Urothelium cell line (cell line): ENCODE data around the gene DCAF4L1.

Experiments used
- DNase-seq: peaks from one replicate; pipeline ENCODE4 v3.0.0; 2011; ENCODE audit warnings: low spot score, mixed read lengths
- FAIRE-seq: peaks from 2 replicates; lab custom pipeline; 2011; peaks lifted over from hg19 to GRCh38; lab: Jason Lieb, UNC

Gene DCAF4L1, protein sequence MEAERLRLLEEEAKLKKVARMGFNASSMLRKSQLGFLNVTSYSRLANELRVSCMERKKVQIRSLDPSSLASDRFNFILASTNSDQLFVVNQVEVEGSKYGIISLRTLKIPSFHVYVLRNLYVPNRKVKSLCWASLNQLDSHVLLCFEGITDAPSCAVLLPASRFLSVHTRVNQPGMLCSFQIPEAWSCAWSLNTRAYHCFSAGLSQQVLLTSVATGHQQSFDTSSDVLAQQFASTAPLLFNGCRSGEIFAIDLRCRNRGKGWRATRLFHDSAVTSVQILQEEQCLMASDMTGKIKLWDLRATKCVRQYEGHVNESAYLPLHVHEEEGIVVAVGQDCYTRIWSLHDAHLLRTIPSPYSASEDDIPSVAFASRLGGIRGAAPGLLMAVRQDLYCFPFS

DNA sequence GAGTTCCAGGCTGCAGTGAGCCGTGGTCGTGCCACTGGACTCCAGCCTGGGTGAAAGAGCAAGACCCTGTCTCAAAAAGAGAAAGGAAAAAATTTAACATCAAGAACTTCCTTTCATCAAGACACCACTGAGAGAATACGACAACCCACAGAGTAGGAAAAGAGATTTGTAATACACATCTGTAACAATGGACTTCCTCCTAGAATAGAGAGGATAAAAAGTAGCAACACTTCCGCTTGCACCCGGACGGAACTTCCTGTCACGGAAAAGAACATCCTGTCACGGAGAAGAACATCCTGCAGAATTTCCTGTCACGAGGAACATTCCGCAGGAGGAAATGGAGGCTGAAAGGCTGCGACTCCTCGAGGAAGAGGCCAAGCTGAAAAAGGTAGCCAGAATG lies at the start of gene DCAF4L1:
Gene DCAF4L1 (plus strand): TSS at position 301 of the 400 bp plus-strand sequence. CDS start 37 bp downstream, at position 338.
- FAIRE-seq: no peak
- DNase-seq: no peak

DNA sequence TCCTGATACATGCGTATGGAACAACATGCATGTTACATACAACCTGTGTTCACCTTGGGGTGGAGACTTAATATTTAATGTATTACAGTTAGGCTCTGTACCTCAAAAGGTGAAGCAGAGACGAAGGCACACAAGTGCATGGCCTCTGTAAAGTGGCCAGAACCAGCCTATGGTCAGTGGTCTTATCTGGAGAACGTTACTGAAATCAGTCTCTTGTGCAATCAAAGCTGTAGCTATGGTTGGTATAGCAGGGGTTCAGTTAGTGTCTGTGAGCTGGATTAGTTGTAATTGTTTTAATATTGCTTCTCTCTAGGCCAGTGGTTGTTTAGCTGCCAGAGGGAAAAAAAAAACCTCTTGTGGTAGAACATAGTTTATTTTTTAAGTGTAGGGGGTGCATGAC lies 48.6 kb upstream of the DCAF4L1 start:
- DNase-seq (no peak), FAIRE-seq (no peak)

DNA sequence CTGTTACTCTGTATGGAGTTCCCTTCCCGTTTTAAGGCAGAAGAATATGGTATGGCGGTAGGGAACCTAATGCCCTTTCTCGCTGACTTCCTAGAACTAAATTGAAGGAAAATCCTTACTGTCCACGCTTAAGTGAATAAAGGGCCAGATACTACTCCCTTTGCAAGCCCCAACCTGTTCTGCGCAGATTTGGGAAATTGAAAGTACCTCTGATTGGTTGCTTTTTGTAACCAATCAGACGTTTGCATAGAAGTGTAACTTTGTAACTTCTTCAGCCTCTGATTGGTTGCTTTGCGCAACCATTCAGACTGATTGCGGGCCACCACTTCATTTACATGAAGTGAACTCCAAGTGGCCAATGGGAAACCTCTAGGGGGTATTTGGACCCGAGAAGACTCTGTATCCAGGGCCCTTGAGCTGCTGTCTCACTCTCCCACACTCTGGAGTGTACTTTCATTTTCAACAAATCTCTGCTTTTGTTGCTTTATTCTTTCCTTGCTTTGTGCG lies 47.5 kb upstream of the DCAF4L1 start:
- DNase-seq (no peak), FAIRE-seq (no peak)

DNA sequence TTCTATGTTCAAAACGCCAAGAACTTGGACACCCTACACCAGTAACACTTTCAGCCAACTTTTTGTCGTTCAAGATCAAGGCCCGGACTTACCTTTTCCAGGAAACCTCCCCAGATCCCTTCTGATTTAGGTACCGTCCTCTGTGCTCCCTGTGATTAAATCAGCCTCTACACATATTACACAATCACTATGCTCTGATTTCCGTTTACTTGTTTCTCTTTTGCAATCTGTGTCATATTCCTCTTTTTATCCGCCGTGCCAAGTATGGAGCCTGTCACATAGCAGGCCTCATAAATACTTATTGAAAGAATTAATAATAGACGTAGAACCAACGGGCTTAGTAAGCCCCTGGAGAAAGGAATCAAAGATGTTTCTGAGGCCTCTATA lies 47.0 kb upstream of the DCAF4L1 start:
- DNase-seq (no peak), FAIRE-seq (no peak)

DNA sequence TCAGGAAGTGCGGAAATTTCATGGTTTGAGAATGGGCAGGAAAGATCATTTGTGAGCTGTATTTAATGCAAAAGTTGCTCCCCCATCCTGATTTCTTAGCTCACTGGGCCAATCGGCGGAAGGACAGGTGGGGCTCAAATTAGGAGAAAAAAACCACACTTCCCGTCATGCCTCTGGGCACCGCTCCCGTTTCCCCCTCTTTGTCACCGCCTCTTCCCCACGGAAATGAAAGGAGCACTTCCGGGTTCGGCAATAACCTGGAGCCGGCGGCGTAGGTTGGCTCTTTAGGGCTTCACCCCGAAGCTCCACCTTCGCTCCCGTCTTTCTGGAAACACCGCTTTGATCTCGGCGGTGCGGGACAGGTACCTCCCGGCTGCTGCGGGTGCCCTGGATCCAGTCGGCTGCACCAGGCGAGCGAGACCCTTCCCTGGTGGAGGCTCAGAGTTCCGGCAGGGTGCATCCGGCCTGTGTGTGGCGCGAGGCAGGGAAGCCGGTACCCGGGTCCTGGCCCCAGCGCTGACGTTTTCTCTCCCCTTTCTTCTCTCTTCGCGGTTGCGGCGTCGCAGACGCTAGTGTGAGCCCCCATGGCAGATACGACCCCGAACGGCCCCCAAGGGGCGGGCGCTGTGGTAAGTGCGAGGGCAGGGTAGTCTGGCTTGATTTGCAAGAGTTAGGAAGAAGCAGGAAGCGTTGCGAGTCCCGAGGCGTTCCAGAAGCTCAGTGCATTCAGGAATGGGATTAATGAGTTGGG lies 46.5 kb upstream of the DCAF4L1 start, which contains the start of gene TMEM33:
Gene TMEM33 (plus strand): TSS at position 529 of the 751 bp plus-strand sequence. CDS start 56 bp downstream, at position 585.
- FAIRE-seq: peak; percentile 84
- peak; percentile 94 for DNase-seq

DNA sequence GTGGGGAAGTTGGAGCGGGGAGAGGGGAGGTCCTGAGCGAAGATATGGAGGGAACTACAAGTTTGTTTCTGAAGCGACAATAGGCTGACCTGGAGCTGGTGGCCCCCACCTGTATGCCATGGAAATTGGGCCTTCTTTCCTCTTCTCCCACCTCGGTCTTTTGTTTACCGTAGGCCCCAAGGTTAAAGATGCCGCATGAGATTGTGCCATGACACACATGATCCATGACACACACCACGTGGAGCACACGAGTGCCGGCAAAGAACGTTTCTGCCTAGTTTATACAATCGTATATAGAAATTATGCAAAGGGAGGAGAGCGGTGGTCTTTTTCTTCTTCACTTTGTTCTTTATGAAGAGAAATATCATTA lies 45.9 kb upstream of the DCAF4L1 start:
- DNase-seq (peak; percentile 17), FAIRE-seq (no peak)

DNA sequence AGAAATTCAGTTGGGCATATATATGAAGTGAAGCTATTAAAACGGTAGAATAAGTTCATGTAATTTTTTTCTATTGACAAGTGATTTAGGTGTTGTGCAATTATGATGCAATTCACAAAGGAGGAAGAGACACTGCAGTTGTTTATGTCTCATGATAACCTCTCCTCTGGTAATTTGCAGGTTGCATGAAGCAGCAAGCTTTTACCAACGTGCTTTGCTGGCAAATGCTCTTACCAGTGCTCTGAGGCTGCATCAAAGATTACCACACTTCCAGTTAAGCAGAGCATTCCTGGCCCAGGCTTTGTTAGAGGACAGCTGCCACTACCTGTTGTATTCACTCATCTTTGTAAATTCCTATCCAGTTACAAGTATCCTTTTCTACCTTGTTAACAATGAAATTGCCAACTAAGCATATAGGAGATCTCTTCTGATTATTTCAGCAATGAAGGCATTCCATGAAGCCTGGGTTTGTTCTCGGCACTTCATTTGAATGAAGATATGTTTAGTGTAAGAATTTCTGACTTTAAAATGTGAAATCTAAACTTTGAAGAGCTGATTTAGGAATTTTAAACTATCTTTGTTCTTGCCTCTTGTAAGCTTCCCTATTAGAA lies 42.4 kb upstream of the DCAF4L1 start:
- DNase-seq: no peak
- no peak for FAIRE-seq

DNA sequence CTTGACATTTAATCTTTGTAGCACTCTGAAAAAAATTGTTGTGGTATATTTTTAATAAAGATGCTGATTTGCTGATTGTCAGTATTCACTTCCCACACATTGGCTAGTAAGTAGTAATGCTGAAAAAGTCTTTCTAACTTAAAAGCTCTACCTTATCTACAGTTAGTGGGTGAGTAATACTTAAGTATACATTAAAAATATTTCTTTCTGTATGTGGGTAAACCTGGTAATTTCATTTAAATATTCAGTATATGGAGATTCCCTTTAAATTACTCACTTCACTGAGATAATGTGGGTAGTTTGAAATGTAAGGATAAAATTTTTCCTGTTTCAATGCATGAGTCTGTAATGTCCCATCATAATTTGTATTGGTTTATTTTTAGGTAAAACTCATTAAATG lies 40.7 kb upstream of the DCAF4L1 start:
- FAIRE-seq (no peak), DNase-seq (no peak)

DNA sequence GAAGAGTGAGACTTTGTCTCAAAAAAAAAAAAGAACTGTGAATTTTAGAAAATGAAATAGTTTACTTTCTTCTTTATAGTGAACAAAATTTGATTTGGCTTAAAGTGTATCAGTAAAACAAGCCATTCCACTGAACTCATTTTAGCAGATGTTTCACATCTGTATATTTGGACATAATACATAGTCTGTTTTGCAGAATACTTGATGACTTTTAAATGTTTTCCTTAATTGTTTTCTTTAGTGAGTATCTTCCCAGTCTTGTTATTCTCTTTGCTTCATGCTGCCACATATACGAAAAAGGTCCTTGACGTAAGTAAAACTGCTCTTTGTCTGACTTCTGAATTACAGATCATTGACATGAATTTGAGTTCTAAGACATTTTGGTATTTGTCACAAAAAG lies 38.0 kb upstream of the DCAF4L1 start:
- FAIRE-seq (no peak), DNase-seq (no peak)

DNA sequence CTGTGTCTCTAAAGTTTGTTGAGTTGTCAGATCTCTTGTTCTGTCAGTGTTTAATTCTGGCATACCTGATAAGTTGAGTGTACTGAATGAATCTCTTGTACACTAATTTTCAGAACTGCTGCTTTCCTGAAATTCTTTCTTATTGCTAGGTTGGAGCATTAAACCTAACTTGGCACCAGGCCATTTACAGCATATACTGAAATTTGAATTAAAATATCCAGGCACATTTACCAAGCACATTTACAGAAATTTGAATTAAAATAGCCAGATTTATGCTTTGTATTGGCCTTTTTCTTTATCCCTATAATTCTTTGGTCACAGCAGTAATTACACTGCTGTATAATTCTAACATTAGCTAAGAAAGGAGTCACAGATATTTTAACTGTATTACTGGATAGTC lies 37.5 kb upstream of the DCAF4L1 start:
- DNase-seq (no peak), FAIRE-seq (no peak)

DNA sequence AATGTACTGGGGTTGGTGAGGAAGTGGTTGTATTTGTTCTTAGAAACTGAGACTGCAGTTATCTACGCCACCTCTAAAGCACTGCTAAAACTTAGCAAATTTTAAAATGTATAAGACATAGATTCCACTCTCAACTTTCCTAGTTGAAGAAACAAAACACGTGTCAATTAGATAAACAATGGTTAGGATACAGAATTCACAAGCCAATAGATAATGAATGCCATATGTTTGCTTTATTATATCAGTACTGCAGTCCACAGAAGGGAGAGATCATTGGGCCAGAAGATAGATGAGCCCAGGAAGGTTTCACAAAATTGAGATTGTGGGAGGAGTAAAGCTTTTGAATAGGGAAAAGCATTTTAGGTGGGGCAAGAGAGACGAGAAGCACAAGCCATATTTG lies 32.0 kb upstream of the DCAF4L1 start:
- FAIRE-seq (no peak), DNase-seq (no peak)

DNA sequence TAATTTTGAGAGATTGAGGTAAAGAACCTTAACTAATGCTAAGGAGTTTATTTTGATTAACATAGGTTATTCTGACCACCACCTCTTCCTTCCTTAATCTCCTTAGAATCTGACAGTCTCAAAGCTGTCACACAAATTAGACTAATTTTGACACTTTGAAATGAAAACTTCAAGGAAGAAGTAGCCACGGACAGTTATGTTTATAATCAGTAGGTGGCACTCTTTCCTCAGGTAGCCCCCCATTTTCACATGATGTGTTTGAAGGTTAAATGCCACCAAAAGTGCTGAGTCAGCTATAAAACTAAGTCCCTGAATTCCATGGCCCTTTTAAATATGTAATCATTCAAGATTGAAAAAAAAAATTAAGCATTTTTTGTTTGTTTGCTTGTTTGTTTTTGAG lies 23.9 kb upstream of the DCAF4L1 start:
- FAIRE-seq (no peak), DNase-seq (peak; percentile 23)

DNA sequence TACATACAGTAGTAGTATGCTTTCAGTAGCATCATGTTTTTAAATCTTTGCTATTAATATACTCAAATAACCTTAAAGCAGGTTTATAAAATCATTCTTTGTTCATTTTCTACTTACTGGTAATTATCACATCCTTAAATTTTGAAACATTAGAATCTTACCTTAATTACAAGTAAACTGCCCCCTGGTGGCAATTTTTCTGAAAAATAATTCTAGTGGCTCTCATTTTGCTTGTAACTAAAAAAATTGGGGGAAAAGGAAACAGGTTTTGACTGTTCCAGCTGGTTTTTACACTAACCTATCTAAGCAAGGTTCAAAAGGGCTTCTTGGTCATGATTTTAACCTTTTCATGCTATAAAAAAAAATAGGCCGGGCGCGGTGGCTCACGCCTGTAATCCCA lies 18.5 kb upstream of the DCAF4L1 start:
- DNase-seq (no peak), FAIRE-seq (no peak)

DNA sequence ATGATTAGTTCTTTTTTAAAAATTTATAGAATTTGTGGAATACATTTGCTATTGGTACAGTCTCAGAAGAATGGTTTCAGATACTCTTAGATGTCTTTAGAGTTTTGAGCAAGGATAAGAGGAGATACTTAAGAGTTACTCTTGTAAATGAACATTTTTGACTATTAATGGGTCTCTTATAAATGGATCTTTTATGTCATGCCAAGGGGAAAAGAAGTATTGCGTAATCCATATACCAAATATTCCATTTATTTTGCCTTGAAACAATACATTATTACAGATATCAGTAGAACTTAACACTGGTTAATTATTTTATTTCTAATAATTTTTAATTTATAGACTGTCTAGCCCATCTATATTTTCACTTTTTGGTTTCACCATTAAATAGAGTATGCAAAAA lies 17.2 kb upstream of the DCAF4L1 start:
- no peak for FAIRE-seq
- no peak for DNase-seq

DNA sequence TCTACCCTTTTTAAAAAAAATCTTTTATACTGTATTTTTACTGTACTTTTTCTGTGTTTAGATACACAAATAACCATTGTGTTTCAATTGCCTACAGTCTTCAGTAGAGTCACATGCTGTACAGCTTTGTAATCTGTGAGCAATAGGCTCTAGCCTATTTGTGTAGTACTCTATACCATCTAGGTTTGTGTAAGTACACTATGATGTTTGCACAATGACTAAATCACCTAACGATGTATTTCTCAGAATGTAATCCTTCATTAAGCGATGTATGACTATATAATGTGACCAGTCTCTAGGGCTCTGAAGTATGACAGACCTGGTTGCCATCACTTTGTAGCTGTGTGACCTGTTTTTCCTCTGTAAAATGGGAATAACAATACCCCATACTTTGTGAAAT lies 14.2 kb upstream of the DCAF4L1 start:
- DNase-seq (no peak), FAIRE-seq (no peak)

DNA sequence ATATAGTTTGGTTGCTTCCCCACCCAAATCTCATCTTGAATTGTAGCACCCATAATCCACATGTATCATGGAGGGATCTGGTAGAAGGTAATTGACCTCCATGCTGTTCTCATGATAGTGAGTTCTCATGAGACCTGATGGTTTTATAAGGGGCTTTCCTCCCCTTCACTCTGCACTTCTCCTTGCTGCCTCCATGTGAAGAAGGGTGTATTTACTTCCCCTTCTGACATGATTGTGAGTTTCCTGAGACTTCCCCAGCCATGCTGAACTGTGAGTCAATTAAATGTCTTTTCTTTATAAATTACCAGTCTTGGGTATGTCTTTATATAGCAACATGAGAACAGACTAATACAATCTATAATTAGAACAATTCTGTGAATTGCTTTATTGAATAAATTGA lies 11.9 kb upstream of the DCAF4L1 start:
- FAIRE-seq (no peak), DNase-seq (no peak)

DNA sequence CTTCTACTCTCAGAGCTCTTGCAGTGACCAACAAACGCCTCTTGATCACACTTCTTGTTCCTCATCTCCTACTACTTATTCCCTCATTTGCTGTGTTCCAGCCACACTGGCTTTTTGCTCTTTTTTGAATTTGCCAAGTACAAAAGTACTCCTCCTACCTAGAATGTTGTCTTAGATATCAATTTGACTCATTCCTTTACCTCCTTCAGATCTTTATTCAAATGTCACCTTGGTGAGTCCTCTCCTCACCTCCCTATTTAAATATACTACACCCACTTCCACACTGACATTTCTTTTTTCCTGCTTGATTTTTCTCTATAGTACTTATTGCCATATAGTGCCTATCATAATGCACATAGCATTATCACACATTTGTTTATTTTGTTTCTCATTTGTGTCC lies 6.2 kb upstream of the DCAF4L1 start:
- FAIRE-seq (no peak), DNase-seq (no peak)

DNA sequence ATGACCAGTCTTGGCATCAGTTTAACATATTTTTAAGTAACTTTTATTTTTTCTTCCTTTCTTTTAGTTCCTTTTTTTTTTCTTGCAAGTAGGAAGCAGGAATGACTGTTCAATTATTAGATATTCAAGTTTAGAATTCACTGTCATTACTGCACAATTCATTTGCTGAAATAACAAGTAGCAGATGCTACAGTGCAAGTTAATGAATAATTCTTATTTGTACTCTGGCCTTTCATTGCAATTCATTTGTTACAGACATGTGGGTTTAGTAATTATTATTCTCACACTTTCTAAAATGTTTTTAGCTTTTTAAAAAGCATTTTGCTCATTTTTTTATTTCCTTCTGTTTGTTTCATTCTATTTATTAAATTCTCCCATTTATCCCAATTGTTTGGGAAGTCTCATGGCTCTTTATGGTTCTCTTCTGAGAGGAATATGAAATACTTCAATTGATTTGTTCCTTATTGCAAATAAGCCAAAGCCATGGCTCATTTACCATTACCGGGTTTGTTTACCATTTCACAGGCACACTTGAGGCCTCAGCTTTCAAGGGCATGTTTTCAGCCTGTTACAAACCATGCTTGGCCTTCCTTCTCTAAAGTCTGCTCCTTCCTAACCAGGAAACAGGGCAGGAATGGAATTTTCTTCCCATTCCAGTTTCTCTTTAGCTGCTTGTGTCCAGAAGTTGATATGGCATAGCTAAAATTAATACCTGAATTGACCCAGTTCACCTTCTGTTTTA lies 4.6 kb upstream of the DCAF4L1 start:
- DNase-seq (no peak), FAIRE-seq (no peak)

DNA sequence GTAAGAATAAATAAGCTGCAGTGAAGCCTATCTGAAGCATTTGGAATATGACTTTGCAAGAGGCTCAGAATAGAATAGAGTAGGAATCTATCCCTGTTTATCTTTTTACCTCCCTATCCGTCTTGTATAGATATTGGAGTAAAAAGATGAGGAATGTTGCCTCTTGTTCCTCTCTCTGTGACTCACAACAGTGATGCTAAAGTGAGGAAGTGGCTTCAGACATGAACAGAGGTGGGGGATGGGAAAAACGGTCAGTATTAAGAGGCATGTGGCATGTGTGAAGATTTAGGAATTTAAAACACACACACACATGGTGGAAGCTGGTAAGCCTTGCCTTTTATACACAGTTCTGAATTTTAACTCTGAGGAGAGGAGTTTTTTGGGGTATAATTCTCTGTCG lies 3.8 kb upstream of the DCAF4L1 start:
- peak; percentile 26 for DNase-seq

DNA sequence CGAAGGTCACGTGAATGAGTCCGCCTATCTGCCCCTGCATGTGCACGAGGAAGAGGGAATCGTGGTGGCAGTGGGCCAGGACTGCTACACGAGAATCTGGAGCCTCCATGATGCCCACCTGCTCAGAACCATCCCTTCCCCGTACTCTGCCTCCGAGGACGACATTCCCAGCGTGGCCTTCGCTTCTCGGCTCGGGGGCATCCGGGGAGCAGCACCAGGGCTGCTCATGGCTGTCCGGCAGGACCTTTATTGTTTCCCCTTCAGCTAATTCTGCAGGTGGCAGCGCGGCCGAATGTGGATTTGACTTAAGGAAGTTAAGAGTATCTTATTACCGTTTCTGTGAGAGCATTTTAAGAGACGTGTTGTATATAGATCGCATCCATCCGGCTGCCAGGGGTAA lies 1.2 kb downstream of the DCAF4L1 start:
- FAIRE-seq (no peak), DNase-seq (no peak)

More for the DNA sequence above, 3.8 kb upstream of the DCAF4L1 start:
- no peak for FAIRE-seq

DNA sequence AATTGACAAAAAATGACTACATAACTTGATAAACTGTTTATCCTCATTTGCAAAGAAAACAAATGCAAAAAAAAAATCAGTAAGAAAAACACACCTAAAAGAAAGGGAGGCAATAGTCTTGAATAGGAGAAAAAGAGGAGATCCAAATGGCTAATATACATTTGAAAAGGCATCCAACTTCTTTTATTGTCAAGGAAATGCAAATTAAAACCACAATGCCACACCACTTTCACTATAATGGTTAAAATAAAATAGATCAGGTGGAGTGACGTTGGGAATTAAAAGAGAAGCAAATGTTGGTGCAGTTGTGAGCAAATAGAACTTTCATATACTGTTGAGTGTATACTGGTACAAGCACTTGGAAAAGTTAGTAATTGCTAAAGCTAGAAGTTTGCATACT lies 3.6 kb downstream of the DCAF4L1 start:
- DNase-seq (no peak), FAIRE-seq (no peak)
